WI38 (cell line): Measurements from ENCODE around the gene ARAP3.
"Not testable (repeated sequence)": the region's sequence is repeated elsewhere in the genome, so short reads cannot be mapped to it uniquely, and the experiment has no call there.

Experiments used
- H3K4me3 ChIP-seq: 2 replicates; pipeline ENCODE4 v1.5.1; 2011; ENCODE audit warnings: low read depth, mild to moderate bottlenecking, control low read depth, low read length
- CTCF ChIP-seq: IDR thresholded peaks from 2 replicates; pipeline ENCODE4 v1.5.1; 2012; ENCODE audit warnings: low read depth, mild to moderate bottlenecking, control low read depth, low read length

The ARAP3 gene

GRCh38 chr5:141681695-141682641 is at the start of gene ARAP3:
Gene ARAP3 (minus strand): TSS chr5:141682230. CDS start chr5:141680486, 1,744 bp downstream.
- peak within 1 kb of the TSS; percentile 49 for H3K4me3 ChIP-seq
- no peak for TF ChIP-seq CTCF

- H3K4me3 ChIP-seq: no peak overlapping the region
- no peak for TF ChIP-seq CTCF
Measured at GRCh38 chr5:141729387-141730006, 47.5 kb upstream of the ARAP3 start.

GRCh38 chr5:141725891-141726290 is 43.9 kb upstream of the ARAP3 start:
- TF ChIP-seq CTCF: no peak
- H3K4me3 ChIP-seq: no peak overlapping the region

- H3K4me3 ChIP-seq: not testable (repeated sequence)
Measured at GRCh38 chr5:141725174-141725573, 43.1 kb upstream of the ARAP3 start.

GRCh38 chr5:141722266-141722665 is 40.2 kb upstream of the ARAP3 start:
- no peak overlapping the region for H3K4me3 ChIP-seq
- TF ChIP-seq CTCF: no peak

GRCh38 chr5:141717043-141717442 is 35.0 kb upstream of the ARAP3 start:
- no peak for TF ChIP-seq CTCF
- H3K4me3 ChIP-seq: no peak overlapping the region

GRCh38 chr5:141716468-141716867 is 34.4 kb upstream of the ARAP3 start:
- TF ChIP-seq CTCF: no peak
- no peak overlapping the region for H3K4me3 ChIP-seq
